ENCODE data around the gene BAG2. TPM values are rescaled to one million over a fixed set of nuclear protein-coding genes. Genes with fewer than 3 reads are reported as not detected.

BAG2 gene
- 25.5 and 31.7 TPM in 2 replicates for total RNA-seq

GRCh38 chr6:57172136-57173055 is at the start of gene BAG2:
BAG2 (plus strand) TSS chr6:57172326; CDS start chr6:57172698, 372 bp downstream.

GRCh38 chr6:57221936-57222742 is 50.0 kb downstream of the BAG2 start, which contains the start of gene RAB23:
RAB23 (minus strand) TSS chr6:57222307; CDS start chr6:57210380, 11,927 bp downstream.

Other genes with a start within 250 kb of the BAG2 start
- gene BEND6, start 217.2 kb upstream of the BAG2 start, total RNA-seq: 18.2 and 20.8 TPM in 2 replicates
- gene KIAA1586, start 125.6 kb upstream of the BAG2 start, total RNA-seq: 14.9 and 16.4 TPM in 2 replicates
- 77.2 and 89.1 TPM in 2 replicates for gene ZNF451, start 82.1 kb upstream of the BAG2 start, total RNA-seq
- gene RAB23, start 50.0 kb downstream of the BAG2 start, total RNA-seq: 74.3 and 104 TPM in 2 replicates
- 36.5 and 38.3 TPM in 2 replicates for gene PRIM2, start 145.3 kb downstream of the BAG2 start, total RNA-seq